B cell (primary cell): ENCODE results near the gene NSD1. TPM values are rescaled to one million over a fixed set of nuclear protein-coding genes. Genes with fewer than 3 reads are reported as not detected.
A peak's percentile ranks its signal among the peaks of the same experiment; 100 is the strongest.

ENCODE experiments used
- ATAC-seq: fragments of 200-7000 bp; cut with Tn5 transposase; one replicate; pipeline ENCODE4 v1.10.0; 2021; ENCODE audit warnings: low read depth, mild to moderate bottlenecking, moderate number of reproducible peaks, moderate library complexity
- CTCF ChIA-PET: fragments of 350-600 bp; sonication (Branson Sonifier 250); formaldehyde crosslinking; loops from one replicate; lab custom pipeline; 2021; ENCODE audit warnings: antibody characterized with exemption, inconsistent platforms; lab: Charles Lee
- POLR2A ChIA-PET: fragments of 350-600 bp; sonication (Branson Sonifier 250); formaldehyde crosslinking; loops from one replicate; lab custom pipeline; 2021; ENCODE audit warnings: antibody characterized with exemption; lab: Charles Lee
- DNase-seq: peaks from one replicate; pipeline ENCODE4 v3.0.0; 2013
- H2AFZ ChIP-seq: 2 replicates; pipeline ENCODE4 v1.6.1; 2012; ENCODE audit warnings: mild to moderate bottlenecking, low read depth, low read length; ENCODE audit not compliant: insufficient read depth, poor library complexity, severe bottlenecking
- H3K27ac ChIP-seq, 2 donors: 1 replicate in 1 of 2; 2 replicates in 1 of 2; pipeline ENCODE4 v1.5.1; 2012 to 2013; ENCODE audit warnings: low read length in 2 of 2, mild to moderate bottlenecking in 2 of 2, moderate library complexity in 1 of 2
- H3K27me3 ChIP-seq, 4 experiments: fragments of 200-600 bp in 1 of 4; sonication (generic) in 1 of 4; replicated peaks in 1 of 4; 1 replicate in 2 of 4; 2 replicates in 2 of 4; pipeline versions ENCODE4 v1.6.1 to v1.7.0; 2013 to 2016; ENCODE audit warnings: low read length in 3 of 4, mild to moderate bottlenecking in 2 of 4, mixed read lengths in 1 of 4, moderate library complexity in 1 of 4; ENCODE audit not compliant: insufficient read depth in 4 of 4, control insufficient read depth in 3 of 4; ENCODE audit errors: control extremely low read depth in 1 of 4
- H3K36me3 ChIP-seq, 2 experiments: replicated peaks in 1 of 2; 1 replicate in 1 of 2; 2 replicates in 1 of 2; pipeline versions ENCODE4 v1.6.1 to v1.7.1; 2013; ENCODE audit warnings: low read length in 1 of 2; ENCODE audit not compliant: insufficient read depth in 2 of 2, control insufficient read depth in 1 of 2; ENCODE audit errors: control extremely low read depth in 1 of 2, extremely low read depth in 1 of 2
- H3K4me1 ChIP-seq, 2 donors: fragments of 200-600 bp in 1 of 2; sonication (generic) in 1 of 2; 1 replicate in 1 of 2; 2 replicates in 1 of 2; pipeline versions ENCODE4 v1.5.1 to v1.6.1; 2013 to 2017; ENCODE audit warnings: low read length in 2 of 2; ENCODE audit not compliant: control insufficient read depth in 2 of 2, insufficient read depth in 2 of 2
- H3K4me2 ChIP-seq: replicated peaks from 2 replicates; pipeline ENCODE3; 2012; ENCODE audit warnings: mild to moderate bottlenecking, low read depth, low read length; ENCODE audit not compliant: poor library complexity, severe bottlenecking
- H3K4me3 ChIP-seq, 5 experiments: fragments of 200-600 bp in 1 of 5; sonication (generic) in 1 of 5; 1 replicate in 3 of 5; 2 replicates in 2 of 5; pipeline versions ENCODE4 v1.5.1 to v1.7.0; 2011 to 2016; ENCODE audit warnings: low read length in 4 of 5, mild to moderate bottlenecking in 4 of 5, low read depth in 2 of 5, control low read depth in 1 of 5, moderate library complexity in 1 of 5; ENCODE audit not compliant: insufficient read depth in 1 of 5; ENCODE audit errors: control extremely low read depth in 1 of 5, extremely low read depth in 1 of 5
- H3K79me2 ChIP-seq: fragments of 200-600 bp; sonication (generic); one replicate; pipeline ENCODE4 v1.6.0; 2016; ENCODE audit warnings: low read length; ENCODE audit not compliant: control insufficient read depth, insufficient read depth
- H3K9ac ChIP-seq: fragments of 200-600 bp; sonication (generic); 2 replicates; pipeline ENCODE4 v1.6.1; 2017; ENCODE audit warnings: mild to moderate bottlenecking, low read length, moderate library complexity
- H3K9me3 ChIP-seq, 3 donors: one replicate each; pipeline versions ENCODE4 v1.6.1 to v1.7.1; 2013; ENCODE audit warnings: low read length in 2 of 3; ENCODE audit not compliant: control insufficient read depth in 2 of 3, insufficient read depth in 1 of 3; ENCODE audit errors: control extremely low read depth in 1 of 3
- H4K20me1 ChIP-seq: 2 replicates; pipeline ENCODE4 v1.6.0; 2012; ENCODE audit warnings: mild to moderate bottlenecking, low read length; ENCODE audit not compliant: insufficient read depth, control insufficient read depth, poor library complexity, severe bottlenecking
- H3K27ac Mint-ChIP-seq: one replicate; pipeline ENCODE4 v1.8.0; 2021; ENCODE audit warnings: mixed read lengths
- H3K27me3 Mint-ChIP-seq: one replicate; pipeline ENCODE4 v1.8.0; 2021; ENCODE audit warnings: mixed read lengths
- H3K4me1 Mint-ChIP-seq: one replicate; pipeline ENCODE4 v1.8.0; 2021; ENCODE audit warnings: mixed read lengths
- H3K4me3 Mint-ChIP-seq: one replicate; pipeline ENCODE4 v1.8.0; 2021; ENCODE audit warnings: mixed read lengths
- H3K9me3 Mint-ChIP-seq: one replicate; pipeline ENCODE4 v1.8.0; 2022; ENCODE audit warnings: mixed read lengths; ENCODE audit not compliant: insufficient read depth
- EZH2 ChIP-seq: IDR thresholded peaks from 2 replicates; pipeline ENCODE4 v1.6.1; 2012; ENCODE audit warnings: borderline replicate concordance, low read depth, mild to moderate bottlenecking, moderate library complexity, low read length; ENCODE audit not compliant: insufficient read depth, poor library complexity, severe bottlenecking
- WGBS: methylation state at CpG from one replicate; pipeline ENCODE4 v1.1.5; 2013; ENCODE audit warnings: missing lambda C conversion rate; ENCODE audit not compliant: insufficient coverage; 5-methylcytosine and 5-hydroxymethylcytosine counted together
- intact Hi-C: fragments of 100-400 bp; cut with micrococcal nuclease; formaldehyde crosslinking; loops from one replicate; pipeline ENCODE4 v1.10.0; 2022
- polyA plus RNA-seq: library from polyadenylated mRNA; depleted of rRNA; stranded (reverse); fragments of >200 nt; gene quantifications from 2 replicates; pipeline ENCODE4 v1.2.3, GENCODE V29; 2012
- total RNA-seq, 2 donors: library from RNA; stranded (reverse); fragments of 120-200 nt in 1 of 2; gene quantifications; 1 replicate in 1 of 2; 2 replicates in 1 of 2; pipeline versions ENCODE4 v1.2.3 to v1.2.4, GENCODE V29; 2013 to 2022
- TF ChIP-seq, protein P1 (sequence below): fragments of 200-600 bp; IDR thresholded peaks from one replicate; pipeline ENCODE4 v1.8.0; 2022; ENCODE audit warnings: antibody characterized with exemption, mild to moderate bottlenecking

The NSD1 gene
- total and polyA plus RNA-seq, 2 donors (not counting 1 experiment from before 2014, with no cell fraction given) = 10.8 to 145 TPM

- Mint-ChIP-seq H3K4me3 (peak within 1 kb of the TSS; percentile 76), H3K9me3 (no peaks in the 10 kb centered on the region), H3K27ac (peak within 1 kb of the TSS; percentile 27), H3K4me1 (peaks cover 23% of the 10 kb centered on the region), H3K27me3 (peaks cover 8% of the 10 kb centered on the region)
- Histone ChIP-seq H3K4me3 (peak within 1 kb of the TSS; percentile 18 to 56 (median 48)), H3K9ac (peak within 1 kb of the TSS; percentile 64), H3K27ac (no peak within 1 kb of the TSS), H2AFZ (peak within 1 kb of the TSS; percentile 80), H3K79me2 (no peaks in the 10 kb centered on the region), H3K4me1 (peaks cover 12 to 22% of the 10 kb centered on the region in 2 donors), H4K20me1 (no peaks in the 10 kb centered on the region), H3K9me3 (peaks cover 0 to 5% (median 0%) of the 10 kb centered on the region in 3 donors), H3K4me2 (peak within 1 kb of the TSS; percentile 93), H3K36me3 (no peaks in the 10 kb centered on the region), H3K27me3 (peaks cover 0 to 21% (median 4%) of the 10 kb centered on the region in 4 experiments)
- peak; percentile 88 for DNase-seq
- WGBS = 2% methylated on average over 54 of the region's 68 CpGs
- CTCF ChIA-PET = interaction anchor here (0.6 to 6.8 kb wide), 6 partner anchors 15 to 257 kb away, joined by 3 to 77 read pairs (median 4); no protein-coding TSS in a partner anchor
- peak; percentile 80 for ATAC-seq
- POLR2A ChIA-PET = no interaction called here
- intact Hi-C loops = loop anchor here (1.0 to 2.0 kb wide), 2 partner anchors 15 to 30 kb away; no protein-coding TSS in a partner anchor
- no peak for TF ChIP-seq EZH2
- TF ChIP-seq, protein P1, sequence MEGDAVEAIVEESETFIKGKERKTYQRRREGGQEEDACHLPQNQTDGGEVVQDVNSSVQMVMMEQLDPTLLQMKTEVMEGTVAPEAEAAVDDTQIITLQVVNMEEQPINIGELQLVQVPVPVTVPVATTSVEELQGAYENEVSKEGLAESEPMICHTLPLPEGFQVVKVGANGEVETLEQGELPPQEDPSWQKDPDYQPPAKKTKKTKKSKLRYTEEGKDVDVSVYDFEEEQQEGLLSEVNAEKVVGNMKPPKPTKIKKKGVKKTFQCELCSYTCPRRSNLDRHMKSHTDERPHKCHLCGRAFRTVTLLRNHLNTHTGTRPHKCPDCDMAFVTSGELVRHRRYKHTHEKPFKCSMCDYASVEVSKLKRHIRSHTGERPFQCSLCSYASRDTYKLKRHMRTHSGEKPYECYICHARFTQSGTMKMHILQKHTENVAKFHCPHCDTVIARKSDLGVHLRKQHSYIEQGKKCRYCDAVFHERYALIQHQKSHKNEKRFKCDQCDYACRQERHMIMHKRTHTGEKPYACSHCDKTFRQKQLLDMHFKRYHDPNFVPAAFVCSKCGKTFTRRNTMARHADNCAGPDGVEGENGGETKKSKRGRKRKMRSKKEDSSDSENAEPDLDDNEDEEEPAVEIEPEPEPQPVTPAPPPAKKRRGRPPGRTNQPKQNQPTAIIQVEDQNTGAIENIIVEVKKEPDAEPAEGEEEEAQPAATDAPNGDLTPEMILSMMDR = peak; percentile 83
Measured at GRCh38 chr5:177086654-177087397, 46.7 kb upstream of the NSD1 start, which contains the start of gene FGFR4. Gene FGFR4, plus strand, starts transcription at chr5:177086915. Its CDS starts 2,688 bp downstream, at chr5:177089603.
